H1 (cell line): ENCODE measurements around the gene TMEM236. TPM values are rescaled to one million over a fixed set of nuclear protein-coding genes. Genes with fewer than 3 reads are reported as not detected.

ENCODE experiments used
- CBX8 ChIP-seq: fragments of 300-800, 300-1000 bp; sonication (generic); IDR thresholded peaks from 2 replicates; pipeline ENCODE4 v1.7.1; 2016; ENCODE audit warnings: low read depth, low read length, borderline replicate concordance
- NRF1 ChIP-seq: IDR thresholded peaks from 2 replicates; pipeline ENCODE4 v1.6.1; 2011; ENCODE audit warnings: mild to moderate bottlenecking, low read depth, low read length, improper control_type of control experiment
- RFX5 ChIP-seq: IDR thresholded peaks from 2 replicates; pipeline ENCODE4 v1.6.1; 2011; ENCODE audit warnings: low read depth, low read length, improper control_type of control experiment, borderline replicate concordance
- polyA plus RNA-seq, 7 experiments: library from polyadenylated mRNA; depleted of rRNA in 3 of 7; stranded (reverse) in 5 of 7; unstranded in 2 of 7; fragments of >200 nt in 5 of 7; fragments of 200-250 nt in 2 of 7; gene quantifications; 1 replicate in 5 of 7; 2 replicates in 1 of 7; 4 replicates in 1 of 7; pipeline versions ENCODE4 v1.2.1 to v1.2.3, GENCODE V29; 2011 to 2013; ENCODE audit warnings: missing spikeins in 2 of 7, mixed read lengths in 2 of 7
- total RNA-seq: library from RNA; stranded (reverse); fragmentation: NEBNext Ultra II Directional; extraction: Animal tissue kit (Norgen Biotek cat#: 25700); gene quantifications from 2 replicates; pipeline ENCODE4 v1.2.1, GENCODE V29; 2021
- TF ChIP-seq, protein P1 (sequence below), 3 experiments: IDR thresholded peaks; 1 replicate in 2 of 3; 2 replicates in 1 of 3; pipeline versions ENCODE4 v1.5.1 to v1.6.1; 2011; ENCODE audit warnings: low read length in 3 of 3, mild to moderate bottlenecking in 3 of 3, inconsistent platforms in 2 of 3, low read depth in 1 of 3, moderate library complexity in 1 of 3; ENCODE audit not compliant: insufficient read depth in 1 of 3; ENCODE audit errors: control extremely low read depth in 1 of 3

Gene TMEM236
- total and polyA plus RNA-seq, 2 of the 8 experiments (the other 6 are each of a cell fraction or from before 2014, with no cell fraction given), result 0.02 to 0.07 TPM

DNA sequence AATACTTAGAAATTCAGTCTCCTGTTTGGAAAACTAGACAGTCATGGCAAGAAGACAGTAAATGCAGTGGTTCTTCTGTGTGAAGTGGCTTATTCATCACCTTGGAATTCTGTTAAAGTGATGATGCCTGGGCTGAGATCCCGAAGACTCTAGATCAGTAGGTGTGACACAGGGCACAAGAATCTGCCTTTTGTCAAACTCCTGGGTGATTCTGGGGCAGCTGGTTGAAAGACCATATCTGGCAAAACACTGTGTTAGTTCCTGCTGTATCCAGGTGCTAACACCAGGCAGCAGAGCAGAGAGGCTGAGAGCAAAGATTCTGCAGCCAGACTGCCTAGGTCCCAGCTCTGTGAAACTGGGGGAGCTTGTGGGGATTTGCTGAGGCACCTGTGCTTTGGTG is 83.7 kb downstream of the TMEM236 start (continued):
- TF ChIP-seq CBX8 (no peak), NRF1 (no peak), RFX5 (no peak)
- TF ChIP-seq, protein P1, sequence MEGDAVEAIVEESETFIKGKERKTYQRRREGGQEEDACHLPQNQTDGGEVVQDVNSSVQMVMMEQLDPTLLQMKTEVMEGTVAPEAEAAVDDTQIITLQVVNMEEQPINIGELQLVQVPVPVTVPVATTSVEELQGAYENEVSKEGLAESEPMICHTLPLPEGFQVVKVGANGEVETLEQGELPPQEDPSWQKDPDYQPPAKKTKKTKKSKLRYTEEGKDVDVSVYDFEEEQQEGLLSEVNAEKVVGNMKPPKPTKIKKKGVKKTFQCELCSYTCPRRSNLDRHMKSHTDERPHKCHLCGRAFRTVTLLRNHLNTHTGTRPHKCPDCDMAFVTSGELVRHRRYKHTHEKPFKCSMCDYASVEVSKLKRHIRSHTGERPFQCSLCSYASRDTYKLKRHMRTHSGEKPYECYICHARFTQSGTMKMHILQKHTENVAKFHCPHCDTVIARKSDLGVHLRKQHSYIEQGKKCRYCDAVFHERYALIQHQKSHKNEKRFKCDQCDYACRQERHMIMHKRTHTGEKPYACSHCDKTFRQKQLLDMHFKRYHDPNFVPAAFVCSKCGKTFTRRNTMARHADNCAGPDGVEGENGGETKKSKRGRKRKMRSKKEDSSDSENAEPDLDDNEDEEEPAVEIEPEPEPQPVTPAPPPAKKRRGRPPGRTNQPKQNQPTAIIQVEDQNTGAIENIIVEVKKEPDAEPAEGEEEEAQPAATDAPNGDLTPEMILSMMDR (IDR thresholded peaks at IDR 0.05; ENCODE audit: control extremely low read depth in 1 of 3, insufficient read depth in 1 of 3, low read depth in 1 of 3, low read length in 3 of 3), result peak in 1 of 3 experiments; percentile 5; a peak in 1 of 4 replicates
